NCI-H2081 (cell line): ENCODE results near the gene GRM8.
A peak's percentile ranks its signal among the peaks of the same experiment; 100 is the strongest.
"Not testable (repeated sequence)": the region's sequence is repeated elsewhere in the genome, so short reads cannot be mapped to it uniquely, and the experiment has no call there.

Experiments
- DNase-seq, 2 experiments: peaks; one replicate each; lab custom pipeline; 2025; lab: John Stamatoyannopoulos, UW

The GRM8 gene

DNA sequence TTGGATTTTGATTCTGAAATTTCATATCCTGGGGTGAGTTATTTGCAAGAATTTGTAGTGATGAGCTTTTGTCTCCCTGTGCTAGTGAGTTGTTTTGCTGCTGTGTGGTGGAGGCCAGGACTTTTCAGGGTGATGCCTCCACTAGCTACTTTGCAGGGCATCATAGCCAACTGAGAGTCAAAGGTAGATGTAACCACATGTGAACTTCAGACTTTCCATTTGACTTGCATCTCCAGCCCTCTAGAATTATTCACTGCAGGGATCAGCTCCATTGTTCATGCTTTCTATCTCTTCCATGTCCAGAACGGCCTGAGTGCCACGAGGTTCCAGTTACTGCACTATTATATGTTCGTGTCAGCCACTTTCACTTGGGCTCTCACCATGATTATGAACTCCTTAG, 534.3 kb downstream of the GRM8 start:
- no peak for DNase-seq

DNA sequence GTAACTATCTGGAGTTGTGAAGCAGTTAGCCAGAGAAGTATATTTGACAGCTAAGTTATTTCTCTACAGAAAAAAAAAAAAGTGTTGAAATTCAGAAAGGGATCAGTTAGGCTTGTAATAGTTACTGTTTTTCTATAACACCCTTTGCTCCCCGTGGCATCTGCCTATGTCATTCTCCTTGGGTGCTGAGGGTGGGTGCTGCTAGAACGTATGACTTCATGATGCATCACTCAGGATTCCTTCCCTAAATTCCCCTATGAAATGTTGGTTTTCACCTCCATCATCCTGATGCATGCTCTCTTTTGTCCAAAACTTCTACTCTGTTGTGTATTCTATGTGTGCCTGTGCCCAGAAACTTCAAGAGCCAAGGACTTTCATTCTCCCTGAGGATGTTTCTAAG, 536.4 kb downstream of the GRM8 start:
- no peak for DNase-seq

DNA sequence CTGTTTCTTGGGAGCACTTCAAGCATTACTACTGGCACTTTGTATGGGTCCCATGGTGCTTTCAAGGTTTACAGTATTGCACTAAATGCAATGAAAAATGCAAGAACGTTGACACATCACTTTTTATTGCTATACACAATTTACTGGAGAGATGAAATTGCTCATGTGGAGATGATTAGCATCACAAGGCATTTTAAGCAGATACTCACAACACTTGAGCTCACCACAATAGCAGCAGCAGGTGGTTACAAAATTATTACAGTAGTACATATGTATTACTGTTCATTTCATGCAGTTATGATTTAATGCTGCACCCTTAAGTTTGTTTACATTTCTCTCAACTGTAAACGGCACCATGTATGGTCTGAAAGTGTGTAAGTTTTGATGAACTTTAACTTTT, 537.7 kb downstream of the GRM8 start:
- DNase-seq: peak in 1 of 2 experiments; percentile 71

DNA sequence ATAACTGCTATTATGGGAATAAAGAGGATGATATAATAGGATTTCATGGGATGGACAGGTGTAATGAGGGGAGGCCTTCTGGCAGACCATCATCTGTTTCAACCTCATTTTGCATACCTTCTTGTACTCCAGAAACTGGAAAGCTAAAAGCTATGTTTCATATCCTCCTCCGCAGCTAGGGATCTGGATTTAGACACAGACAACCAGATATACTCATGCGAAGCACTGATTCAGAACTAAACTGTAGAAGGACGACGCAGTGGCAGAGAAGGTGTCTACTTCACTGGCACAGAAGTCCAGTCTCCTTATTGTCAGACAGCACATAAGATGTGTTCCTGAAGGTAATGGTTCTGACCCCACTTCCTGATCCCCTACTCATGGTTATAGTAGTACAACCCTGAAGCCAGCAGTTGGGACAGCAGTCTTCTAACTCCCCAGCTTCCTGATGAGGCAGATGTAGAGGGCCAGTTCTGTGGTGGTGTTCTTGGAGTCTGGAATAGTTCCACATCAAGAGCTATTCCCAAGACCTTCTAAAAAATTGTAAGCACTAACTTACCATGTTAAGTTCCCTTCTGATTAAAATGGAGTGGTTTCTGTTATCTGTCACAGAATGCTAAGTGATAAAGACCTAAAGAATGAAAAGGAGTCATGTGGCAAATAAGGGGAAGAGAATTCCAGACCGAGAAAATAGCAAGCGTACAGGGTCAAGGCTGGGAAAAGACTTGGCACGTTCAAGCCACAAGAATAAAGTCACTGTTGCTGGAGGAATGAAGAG, 550.3 kb downstream of the GRM8 start:
- DNase-seq: no peak

DNA sequence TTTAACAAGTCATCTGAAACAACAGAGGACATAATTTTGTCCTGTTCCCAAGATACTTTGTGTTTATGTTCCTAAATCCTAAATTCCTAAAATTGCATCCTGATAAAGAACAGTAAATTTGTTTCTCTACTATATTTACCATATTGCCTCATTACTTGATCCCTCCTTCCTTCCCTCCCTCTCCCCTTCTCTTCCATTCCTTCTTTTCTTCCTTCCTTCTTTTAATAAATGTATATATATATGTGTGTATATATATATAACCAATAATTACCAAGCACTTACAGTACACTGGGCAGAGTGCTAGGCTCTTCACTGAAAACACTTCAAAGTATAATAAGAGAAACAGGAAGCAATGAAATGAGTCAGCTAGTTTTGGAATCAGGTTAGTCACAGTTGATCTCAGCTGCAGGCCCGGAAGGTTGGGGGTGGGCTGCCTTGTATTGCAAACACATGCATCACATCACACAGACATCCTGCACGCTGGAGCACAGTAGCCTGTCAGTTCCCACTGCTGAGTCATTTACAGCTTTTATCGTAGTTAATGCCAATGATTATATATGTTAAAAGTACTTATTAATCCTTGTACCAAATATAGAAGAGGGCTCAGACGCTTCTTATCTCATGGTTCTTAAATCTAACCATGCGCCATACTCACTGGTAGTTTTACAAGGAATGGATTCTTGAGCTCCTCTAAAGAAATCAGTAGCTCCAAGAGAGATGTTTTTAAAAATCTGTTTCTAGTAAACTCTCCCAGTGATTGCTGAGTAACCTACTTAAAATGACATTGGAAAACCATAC, 551.7 kb downstream of the GRM8 start:
- peak; percentile 60 to 87 for DNase-seq

DNA sequence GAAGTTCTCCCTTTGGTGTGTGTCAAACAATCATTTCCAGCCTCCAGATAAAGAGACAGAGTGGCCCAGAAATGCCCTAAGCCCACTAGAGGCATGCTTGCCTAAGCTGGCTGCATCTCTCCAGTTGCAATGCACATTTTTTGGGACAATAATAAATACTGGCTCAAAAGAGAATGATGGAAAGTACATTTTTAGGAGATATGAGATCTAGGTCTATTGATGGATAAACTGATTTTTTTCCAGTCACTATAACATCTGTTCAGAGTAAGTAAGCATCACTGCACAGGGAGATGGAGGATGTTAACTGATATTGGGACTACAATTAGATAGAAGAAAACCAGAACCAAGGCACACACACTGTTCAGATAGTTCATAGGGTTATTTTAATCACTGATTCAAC, 553.0 kb downstream of the GRM8 start:
- no peak for DNase-seq

DNA sequence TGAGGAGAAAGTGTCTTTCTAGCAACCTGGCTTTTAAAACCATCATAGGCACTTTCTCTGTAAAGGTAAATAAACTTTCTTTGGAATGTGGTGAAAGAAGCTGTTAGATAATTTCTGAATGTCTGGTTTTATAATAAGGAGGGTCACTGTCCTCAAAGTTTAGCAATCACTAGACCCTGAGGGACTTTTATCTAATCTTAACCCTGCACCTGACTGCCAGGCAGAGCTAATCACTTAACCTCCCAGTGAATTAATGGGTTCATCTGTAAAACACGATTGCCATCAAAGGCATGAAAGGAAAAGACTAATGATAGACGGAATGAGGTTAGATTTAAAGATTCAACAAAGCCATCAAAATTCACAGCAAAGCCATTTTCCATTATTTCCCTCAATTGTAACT, 553.8 kb downstream of the GRM8 start:
- no peak for DNase-seq

DNA sequence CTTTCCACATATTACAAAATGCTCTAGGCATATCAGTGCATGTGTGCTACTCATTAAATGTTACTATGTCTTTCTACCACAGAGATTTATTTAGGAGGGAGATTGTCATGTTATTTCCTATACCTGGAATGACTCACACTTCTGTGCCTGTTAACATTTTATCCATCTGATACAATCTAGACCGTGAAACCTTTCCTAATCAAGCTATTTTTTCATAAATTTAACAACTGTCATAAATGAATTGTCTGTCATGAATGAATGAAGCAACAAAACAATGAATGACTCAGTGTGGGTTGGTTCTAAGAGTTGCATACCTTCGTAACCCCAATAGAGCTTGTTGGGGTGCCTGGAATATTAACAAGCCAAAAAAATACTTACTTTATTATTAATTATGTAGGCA, 554.3 kb downstream of the GRM8 start:
- no peak for DNase-seq

DNA sequence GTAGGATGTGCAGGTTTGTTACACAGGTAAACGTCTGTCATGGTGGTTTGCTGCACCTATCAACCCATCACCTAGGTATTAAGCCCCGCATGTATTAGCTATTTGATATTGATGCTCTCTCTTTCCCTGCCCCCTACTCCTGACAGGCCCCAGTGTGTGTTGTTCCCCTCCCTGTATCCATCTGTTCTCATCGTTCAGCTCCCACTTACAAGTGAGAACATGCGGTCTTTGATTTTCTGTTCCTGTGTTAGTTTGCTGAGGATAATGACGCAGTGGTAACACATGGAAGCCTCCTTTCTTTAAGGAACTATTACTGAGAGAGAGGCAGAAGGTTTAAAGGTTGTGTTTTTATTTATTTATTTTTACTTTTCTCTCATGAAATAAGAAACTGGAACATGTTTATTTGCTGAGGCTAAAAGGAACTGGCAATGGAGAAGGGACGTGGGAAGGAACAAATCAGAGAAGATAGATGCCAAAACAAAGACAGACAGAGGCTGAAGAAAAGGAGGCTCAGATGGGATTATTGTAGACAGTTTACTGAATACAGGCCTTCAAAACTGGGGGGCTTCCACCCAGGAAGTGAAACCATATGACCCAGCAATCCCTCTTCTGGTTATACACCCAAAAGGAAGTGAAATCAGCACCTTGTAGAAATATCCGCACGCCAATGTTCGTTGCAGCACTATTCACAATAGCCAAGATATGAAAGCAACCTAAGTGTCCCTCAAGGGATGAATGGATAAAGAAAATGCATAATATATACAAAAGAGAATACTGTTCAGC, 556.3 kb downstream of the GRM8 start:
- no peak for DNase-seq

DNA sequence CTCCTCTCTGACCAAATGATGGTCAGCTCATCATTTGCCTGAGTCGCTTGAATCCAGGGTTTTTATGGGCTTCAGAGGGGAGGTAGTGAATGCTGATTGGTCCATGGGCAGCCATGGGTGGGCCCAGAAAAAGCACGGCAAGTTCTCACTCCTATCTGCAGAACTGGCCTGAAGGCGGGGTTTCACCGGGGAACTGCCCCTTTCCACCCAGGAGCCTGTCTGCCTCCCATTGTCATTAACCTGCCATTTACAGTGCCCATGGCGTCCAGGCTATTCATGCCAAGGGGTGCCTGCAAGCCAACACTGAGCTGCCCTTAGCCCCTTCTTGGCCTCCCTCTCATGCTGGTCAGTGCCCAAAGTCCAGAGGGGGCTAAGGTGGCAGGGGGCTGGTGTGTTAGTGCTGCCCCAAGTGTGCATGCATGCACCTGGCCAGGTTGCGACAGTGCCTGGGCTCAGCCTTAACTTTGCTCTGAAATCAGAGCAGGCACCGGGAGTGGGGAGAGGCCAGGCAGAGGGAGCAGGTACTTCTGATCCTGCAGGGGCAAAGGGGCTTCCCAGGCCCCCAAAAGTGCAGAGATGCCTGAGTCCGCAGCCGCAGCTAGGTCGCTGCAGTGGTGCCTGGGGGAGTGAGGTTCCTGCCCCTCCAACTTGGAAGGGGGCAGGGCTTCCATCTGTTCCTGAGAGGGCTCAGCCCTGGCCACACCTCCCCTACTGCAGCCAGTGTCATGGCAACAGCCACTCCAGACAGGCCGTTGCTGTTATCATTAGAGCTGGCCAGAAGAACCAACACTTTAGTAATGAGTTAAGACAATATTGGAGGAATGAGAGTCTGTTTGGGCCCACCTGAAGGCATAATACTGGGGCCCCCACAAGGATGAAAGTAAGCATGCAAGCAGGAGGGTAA, 561.6 kb downstream of the GRM8 start:
- no peak for DNase-seq

DNA sequence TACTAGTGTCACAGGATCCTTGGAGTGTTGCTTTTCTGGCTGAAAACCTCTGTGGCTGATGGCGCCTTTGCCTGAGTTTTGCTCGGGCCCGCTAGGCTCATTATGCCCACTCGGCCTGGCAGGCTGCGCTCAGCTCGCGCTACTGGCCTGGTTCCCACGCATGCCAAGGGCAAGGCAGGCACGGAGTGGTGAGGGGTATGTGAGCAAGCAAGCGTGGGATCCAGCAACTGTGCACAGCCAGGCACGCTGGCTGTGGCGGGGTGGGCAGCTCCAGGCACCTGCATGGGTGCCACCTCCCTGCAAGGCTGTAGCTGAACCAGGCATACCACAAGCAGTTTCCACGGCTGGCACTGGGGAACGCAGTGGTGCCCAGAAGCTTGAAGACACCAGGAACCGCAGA, 562.6 kb downstream of the GRM8 start:
- DNase-seq: no peak

DNA sequence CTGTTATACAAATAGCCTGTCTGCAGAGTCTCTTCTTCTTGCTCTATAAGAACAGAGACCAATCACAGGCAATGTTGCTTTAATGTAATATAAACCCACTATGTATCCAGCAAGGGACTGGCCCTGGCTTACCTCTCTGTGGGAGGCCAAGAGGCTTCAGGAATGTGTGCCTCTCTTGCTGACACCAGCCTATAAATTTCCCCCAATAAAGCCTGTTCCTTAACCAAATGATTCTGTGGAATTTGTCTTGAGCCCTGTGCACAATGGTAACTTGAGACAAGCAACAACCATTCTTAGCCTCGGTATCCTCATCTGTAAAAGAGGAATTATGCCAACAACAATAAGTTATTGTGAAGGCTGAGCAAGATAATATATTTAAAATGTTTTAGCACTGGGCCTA, 563.7 kb downstream of the GRM8 start:
- no peak for DNase-seq

DNA sequence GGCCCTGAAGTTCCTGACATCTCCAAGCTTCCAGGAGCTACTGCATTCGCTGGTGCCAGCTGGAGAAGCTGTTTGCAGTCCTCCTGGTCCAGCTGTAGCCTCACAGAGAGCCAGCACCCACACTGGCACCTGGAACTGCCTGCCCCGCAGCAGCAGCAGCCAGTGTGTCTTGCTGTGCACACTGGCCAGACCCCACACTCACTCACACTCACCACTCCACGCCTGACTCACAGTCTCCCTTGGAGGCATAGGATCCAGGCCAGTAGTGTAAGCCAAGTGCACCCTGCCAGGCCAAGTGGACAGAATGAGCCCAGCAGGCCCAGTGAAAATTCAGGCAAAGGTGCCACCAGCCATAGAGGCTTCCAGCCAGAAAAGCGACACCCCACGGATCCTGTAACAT, 566.3 kb downstream of the GRM8 start:
- no peak for DNase-seq

DNA sequence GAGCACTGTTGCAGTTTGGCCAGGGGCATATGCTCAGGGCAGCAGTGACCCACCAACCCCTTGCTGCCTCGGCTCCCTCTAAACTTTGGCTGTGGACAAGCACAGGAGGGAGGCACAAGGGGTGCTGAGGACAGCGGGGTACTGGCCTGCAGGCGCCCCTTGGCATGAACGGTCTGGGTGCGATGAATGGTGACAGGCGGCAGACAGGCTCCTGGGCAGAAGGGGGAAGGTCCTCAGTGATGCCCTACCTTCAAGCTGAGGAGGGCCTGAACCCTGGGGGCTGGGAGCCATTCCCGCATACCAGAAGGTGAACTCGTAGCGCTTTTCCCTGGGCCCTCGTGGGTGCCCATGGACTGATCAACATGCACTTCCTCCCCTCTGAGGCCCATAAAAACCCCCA, 567.1 kb downstream of the GRM8 start:
- no peak for DNase-seq

DNA sequence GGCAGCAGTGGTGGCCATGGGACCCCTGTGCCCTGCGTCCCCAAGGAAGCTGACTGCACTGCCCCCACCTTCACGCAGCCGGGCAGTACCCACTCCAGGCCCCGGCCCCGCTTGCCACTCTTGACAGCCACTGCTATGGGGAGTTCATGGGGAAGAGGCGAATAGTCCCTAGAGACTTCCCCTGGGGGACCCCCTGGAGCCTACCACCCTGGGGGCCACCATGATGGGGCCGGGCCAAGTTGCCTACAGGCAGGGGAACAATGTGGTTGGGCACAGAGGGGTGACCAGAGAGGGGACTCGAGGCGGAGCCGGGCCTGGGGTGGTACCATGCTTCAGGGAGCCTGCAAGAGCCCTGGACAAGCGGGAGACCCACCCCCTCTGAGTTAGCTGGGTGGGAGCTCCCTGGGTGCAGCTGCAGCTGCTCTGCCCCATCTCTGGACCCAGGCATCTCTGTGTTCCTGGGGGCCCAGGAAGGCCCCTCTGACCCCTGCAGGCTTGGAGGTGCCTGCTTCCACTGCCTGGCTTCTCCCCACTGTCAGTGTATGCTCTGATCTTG, 567.6 kb downstream of the GRM8 start:
- DNase-seq: no peak

DNA sequence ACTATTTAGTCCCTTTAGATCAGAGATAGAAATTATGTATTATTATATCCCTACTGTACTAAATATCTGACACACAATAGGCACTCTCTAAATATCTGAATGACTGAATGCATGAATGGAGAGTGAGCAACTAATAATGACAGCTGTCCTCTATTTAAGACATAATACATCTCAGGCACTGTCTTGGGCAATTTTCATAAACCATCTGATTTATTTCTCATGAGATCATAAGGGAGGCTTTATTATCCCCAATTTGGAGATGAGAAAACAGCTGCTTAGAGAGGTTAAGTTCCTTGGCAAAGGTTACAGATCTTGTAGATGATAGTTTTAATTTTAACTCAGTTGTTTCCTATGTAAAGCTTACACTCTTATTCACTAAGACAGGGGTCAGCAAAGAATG, 570.6 kb downstream of the GRM8 start:
- no peak for DNase-seq

DNA sequence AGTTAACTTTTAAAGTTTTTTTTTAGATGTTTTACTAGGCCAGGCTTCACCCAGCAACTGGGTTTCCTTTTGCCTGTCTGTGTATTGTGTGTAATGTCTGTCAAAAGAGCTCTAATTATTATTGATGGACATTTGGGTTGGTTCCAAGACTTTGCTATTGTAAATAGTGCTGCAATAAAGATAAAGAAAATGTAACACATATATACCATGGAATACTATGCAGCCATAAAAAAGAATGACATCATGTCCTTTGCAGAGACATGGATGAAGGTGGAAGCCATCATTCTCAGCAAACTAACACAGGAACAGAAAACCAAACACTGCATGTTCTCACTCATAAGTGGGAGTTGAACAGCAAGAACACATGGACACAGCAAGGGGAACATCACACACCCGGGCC, 584.0 kb downstream of the GRM8 start:
- DNase-seq: not testable (repeated sequence)

DNA sequence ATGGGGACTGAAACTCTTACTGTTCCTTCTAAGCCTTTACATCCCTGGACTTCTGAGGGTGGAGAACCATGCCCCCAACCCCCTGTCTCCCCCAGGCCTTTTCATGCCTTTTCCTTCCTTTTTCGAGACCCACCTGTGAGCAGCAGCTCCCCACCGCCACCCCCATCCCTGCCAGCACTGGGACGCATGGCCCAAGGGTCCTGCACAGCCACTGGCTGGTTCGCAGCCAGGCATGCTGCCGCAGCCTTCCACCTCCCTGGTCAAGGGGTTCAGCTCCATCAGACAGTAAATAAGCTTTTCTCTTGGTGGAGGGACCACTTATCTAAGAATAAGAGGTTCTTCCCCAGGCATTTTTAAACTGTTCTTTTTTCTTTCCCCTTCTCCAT, 584.4 kb downstream of the GRM8 start:
- no peak for DNase-seq

DNA sequence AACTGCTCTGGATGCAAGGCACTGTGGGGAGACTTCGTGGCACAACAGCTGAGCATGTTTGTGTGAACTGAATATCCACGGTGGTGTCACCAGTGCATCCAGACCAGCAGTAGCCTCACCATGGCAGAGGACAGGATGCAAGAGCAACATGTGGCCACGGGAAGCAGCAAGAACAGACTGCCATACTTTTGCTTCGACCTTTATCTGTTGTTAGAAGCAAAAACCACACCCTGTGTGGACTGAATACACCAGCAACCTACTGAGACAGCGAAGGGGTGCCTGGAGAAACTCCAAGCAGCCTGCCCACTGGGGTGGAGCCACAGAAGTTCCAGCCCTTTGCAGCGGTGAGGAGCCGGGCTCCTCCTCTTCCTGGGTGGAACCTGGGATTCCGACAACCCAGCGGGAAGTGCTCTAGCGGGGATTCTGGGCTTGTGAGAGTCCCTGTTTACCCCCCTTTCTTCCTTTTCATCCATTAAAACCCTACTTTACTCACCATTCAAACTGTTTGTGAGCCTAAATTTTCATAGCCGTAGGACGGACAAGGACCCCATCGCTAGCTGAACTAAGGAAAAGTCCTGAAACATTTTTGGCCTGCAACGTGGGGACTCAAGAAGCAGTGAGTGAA, 584.9 kb downstream of the GRM8 start:
- no peak for DNase-seq

DNA sequence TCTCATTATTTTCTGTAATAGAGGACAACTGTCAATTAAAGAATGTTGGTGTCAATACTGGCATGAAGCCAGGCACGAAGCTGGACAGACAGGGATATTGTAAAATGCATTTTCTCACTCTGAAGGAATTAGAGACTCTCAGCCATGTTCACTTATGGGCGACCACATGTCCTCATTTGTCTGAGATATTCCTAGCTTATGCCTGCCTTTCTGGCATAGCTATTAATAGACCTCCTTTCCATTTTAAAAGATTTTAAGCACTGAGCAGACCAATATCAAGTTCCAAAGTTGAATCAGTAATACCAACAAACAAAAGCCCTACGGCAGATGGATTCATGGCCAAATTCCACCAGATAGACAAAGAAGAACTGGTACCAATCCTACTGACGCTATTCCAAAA, 589.9 kb downstream of the GRM8 start:
- DNase-seq: no peak

DNA sequence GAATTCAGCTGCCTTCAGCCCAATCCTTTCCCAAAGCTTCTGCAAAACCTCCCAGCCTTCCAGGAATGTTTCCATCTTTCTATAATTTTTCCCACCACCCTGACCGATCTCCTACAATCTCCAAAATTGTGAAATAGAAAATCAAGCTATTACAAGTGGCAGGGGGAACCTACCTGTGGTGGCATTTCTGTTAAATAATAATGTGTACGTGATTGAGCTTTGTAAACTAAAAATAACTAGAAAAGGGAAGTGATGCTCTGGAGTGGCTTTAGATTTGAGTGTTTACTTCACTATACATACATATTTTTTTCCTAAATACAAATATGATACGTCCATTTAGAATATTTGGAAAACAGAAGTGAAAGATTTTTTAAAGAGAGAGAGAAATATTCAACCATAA, 593.6 kb downstream of the GRM8 start:
- DNase-seq: no peak
